Natural killer cell treated with Interleukin-12 subunit alpha and Interleukin-12 subunit beta and Interleukin-15 and Interleukin-18, amount 100 ng/mL, for 72 hours (primary cell): Measurements from ENCODE around the gene ATIC. TPM values are rescaled to one million over a fixed set of nuclear protein-coding genes. Genes with fewer than 3 reads are reported as not detected.

Source experiments
- ATAC-seq, 2 donors: fragments of 150-1000 bp; cut with Tn5 transposase in 1 of 2; sonication (Bioruptor Pico), chemical (Tn5 transposase) in 1 of 2; 2 replicates each; pipeline ENCODE4 v1.10.0; 2021
- DNase-seq: peaks from one replicate; pipeline ENCODE4 v3.0.0; 2022; ENCODE audit warnings: low spot score
- H3K27ac Mint-ChIP-seq, 2 donors: 1 replicate in 1 of 2; 2 replicates in 1 of 2; pipeline ENCODE4 v1.8.0; 2022; ENCODE audit warnings: mixed read lengths in 2 of 2, mild to moderate bottlenecking in 1 of 2, moderate library complexity in 1 of 2
- H3K27me3 Mint-ChIP-seq, 2 donors: 1 replicate in 1 of 2; 2 replicates in 1 of 2; pipeline ENCODE4 v1.8.0; 2022; ENCODE audit warnings: mixed read lengths in 2 of 2
- H3K36me3 Mint-ChIP-seq: one replicate; pipeline ENCODE4 v1.8.0; 2022; ENCODE audit warnings: mixed read lengths
- H3K4me1 Mint-ChIP-seq, 2 donors: 1 replicate in 1 of 2; 2 replicates in 1 of 2; pipeline ENCODE4 v1.8.0; 2022; ENCODE audit warnings: low read depth in 2 of 2, mixed read lengths in 2 of 2, mild to moderate bottlenecking in 1 of 2
- H3K4me3 Mint-ChIP-seq: one replicate; pipeline ENCODE4 v1.8.0; 2022; ENCODE audit warnings: mixed read lengths
- H3K9me3 Mint-ChIP-seq: 2 replicates; pipeline ENCODE4 v1.8.0; 2022; ENCODE audit warnings: mixed read lengths
- total RNA-seq, 2 donors: library from RNA; stranded (reverse); gene quantifications; one replicate each; pipeline ENCODE4 v1.2.3, GENCODE V29; 2022

Gene ATIC
- total RNA-seq, 2 donors from 2014 or later, result 112 to 199 TPM

DNA sequence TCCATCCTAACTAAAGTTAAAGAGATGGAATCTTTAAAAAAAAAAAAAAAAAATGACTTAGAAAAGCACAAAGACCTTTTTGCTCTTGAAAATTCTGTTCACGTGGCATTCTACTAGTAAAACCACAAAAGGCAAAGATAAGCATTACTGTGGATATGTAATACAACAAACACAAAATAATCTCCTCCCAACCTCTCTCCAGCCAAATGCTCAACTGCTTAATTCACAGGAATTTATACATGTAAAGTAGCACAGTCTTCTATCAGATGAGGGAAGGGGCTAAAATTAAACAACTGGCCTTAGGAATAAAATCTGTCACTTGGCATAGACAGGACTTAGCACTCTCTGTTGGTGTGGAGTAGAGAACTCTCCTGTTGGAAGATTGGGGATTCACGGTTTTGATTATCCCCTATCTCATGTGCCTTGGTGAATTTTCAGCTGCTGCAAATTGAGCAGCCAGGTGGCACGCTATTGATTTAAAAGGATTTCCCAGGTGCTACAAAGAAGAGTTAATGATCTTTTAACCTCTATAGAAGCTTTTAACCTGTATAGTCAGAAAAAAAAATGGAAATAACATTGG, 57.4 kb downstream of the ATIC start:
- Mint-ChIP-seq H3K36me3 (no peaks in the 10 kb centered on the region), H3K9me3 (no peaks in the 10 kb centered on the region), H3K4me3 (no peak overlapping the region), H3K27me3 (no peaks in the 10 kb centered on the region), H3K4me1 (no peaks in the 10 kb centered on the region), H3K27ac (no peak overlapping the region)
- ATAC-seq (no peak), DNase-seq (no peak)

DNA sequence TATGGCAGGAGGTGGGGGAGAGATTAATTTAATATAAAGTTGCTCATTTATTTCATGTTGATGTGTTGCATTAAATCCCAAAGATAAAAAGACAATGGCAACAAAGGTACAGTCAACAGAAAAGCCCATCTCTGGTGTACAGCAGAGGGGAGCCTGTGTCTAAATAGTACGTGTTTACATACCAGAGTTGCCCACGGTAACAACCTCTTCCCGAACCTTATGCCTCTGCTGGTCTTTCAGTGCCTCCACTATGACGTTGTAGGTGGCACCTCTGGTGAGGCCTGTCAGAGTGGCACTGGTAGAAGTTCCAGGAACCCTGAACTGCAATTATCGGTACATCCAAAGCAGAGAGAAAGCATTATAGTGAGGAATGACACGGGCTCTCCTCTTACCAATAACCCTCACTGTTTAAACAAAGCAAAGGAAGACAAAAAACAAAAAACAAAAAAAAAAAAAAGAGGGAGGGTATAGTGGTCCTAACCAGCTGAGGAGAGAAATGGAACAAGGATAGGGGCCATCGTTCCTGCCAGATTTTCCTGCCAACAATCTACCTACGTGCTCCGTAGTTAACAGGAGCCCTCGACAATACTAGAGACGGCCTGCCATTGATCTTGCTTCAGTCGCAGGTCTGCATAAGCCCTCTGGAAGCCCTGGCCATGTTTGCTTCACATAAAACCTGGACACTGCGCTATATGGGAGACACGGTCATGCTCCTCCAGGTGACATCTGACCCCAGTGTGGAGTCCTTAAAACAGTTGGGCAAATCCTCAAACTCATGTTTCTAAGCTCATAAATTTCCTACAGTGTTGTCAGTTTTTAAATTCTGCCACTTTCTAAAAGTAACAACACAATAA, 58.5 kb downstream of the ATIC start:
- Mint-ChIP-seq H3K27ac (no peak overlapping the region), H3K9me3 (no peaks in the 10 kb centered on the region), H3K4me1 (no peaks in the 10 kb centered on the region), H3K4me3 (no peak overlapping the region), H3K27me3 (no peaks in the 10 kb centered on the region), H3K36me3 (no peaks in the 10 kb centered on the region)
- DNase-seq (no peak), ATAC-seq (no peak)

GRCh38 chr2:215371915-215372897, 60.3 kb downstream of the ATIC start:
- H3K4me3 Mint-ChIP-seq, result no peak overlapping the region
- no peaks in the 10 kb centered on the region for H3K4me1 Mint-ChIP-seq
- H3K27ac Mint-ChIP-seq, result no peak overlapping the region
- H3K36me3 Mint-ChIP-seq, result no peaks in the 10 kb centered on the region
- ATAC-seq (no peak), DNase-seq (no peak)
- H3K9me3 Mint-ChIP-seq, result no peaks in the 10 kb centered on the region
- no peaks in the 10 kb centered on the region for H3K27me3 Mint-ChIP-seq

- DNase-seq (no peak), ATAC-seq (no peak)
- Mint-ChIP-seq H3K36me3 (no peaks in the 10 kb centered on the region), H3K4me3 (no peak overlapping the region), H3K4me1 (no peaks in the 10 kb centered on the region), H3K9me3 (no peaks in the 10 kb centered on the region), H3K27ac (no peak overlapping the region), H3K27me3 (no peaks in the 10 kb centered on the region)
Observed at GRCh38 chr2:215372968-215373649, 61.2 kb downstream of the ATIC start.

- Mint-ChIP-seq H3K4me3 (no peak overlapping the region), H3K27me3 (no peaks in the 10 kb centered on the region), H3K27ac (no peak overlapping the region), H3K4me1 (no peaks in the 10 kb centered on the region), H3K36me3 (no peaks in the 10 kb centered on the region), H3K9me3 (no peaks in the 10 kb centered on the region)
- DNase-seq (no peak), ATAC-seq (peak in 1 of 2 donors; percentile 20)
Observed at GRCh38 chr2:215374002-215374401, 62.1 kb downstream of the ATIC start.

DNA sequence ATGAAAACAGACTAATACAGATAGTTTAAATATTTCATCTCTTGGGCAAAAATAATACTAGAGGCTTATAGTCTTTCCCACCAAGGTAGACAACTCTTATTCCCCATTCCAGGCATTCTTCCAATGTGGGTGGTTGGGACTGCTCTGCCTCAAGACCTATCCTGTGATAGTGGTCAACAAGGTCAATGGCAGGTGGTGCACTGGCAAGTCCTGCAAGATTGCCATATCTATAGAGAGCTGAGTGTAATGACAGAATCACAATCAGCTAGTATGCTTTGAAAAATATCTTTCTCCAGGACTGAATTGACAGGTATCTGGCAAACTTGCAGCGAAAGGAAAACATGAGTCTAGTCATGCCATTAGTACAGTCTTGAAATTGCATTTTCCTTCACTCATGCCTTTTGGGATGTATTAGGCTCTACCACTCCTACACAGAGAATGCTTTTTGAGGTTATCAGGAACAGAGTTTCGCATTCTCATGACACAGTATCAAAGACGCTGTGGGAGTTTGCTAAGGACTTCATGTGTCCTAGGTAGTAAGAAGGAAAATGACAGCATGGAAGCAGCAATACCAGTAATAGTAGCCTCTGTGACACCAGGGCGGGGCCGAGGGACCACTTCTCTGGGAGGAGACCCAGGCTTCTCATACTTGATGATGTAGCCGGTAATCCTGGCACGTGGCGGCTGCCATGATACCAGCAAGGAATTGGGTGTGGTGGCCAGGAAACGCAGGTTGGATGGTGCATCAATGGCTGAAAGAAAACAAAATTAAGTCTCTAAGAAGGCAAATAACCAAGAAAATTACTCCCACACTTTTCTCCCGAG, 63.0 kb downstream of the ATIC start:
- ATAC-seq, result no peak

DNA sequence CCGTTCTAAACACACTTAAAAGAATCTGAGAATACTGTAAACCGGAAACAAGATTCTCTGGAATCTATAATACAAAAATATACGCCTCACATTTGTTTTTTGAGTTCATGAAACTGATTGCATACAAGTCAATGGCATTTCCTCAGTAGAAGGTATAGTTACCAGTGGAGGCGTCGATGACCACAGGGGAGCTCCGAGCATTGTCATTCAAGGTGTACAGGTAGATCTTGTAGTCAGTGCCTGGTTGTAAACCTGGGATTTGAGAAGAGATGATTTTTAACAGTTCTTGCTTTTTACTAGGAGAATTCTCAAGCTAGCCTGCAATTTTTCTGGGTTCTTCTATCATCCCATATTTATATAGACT, 63.6 kb downstream of the ATIC start:
- Mint-ChIP-seq H3K27ac (no peak overlapping the region), H3K4me3 (no peak overlapping the region), H3K4me1 (no peaks in the 10 kb centered on the region), H3K9me3 (no peaks in the 10 kb centered on the region), H3K36me3 (no peaks in the 10 kb centered on the region), H3K27me3 (no peaks in the 10 kb centered on the region)
- no peak for DNase-seq
- no peak for ATAC-seq

More for the DNA sequence above, 63.0 kb downstream of the ATIC start:
- Mint-ChIP-seq H3K36me3 (no peaks in the 10 kb centered on the region), H3K27ac (no peak overlapping the region), H3K9me3 (no peaks in the 10 kb centered on the region), H3K4me3 (no peak overlapping the region), H3K4me1 (no peaks in the 10 kb centered on the region), H3K27me3 (no peaks in the 10 kb centered on the region)
- DNase-seq, result no peak

DNA sequence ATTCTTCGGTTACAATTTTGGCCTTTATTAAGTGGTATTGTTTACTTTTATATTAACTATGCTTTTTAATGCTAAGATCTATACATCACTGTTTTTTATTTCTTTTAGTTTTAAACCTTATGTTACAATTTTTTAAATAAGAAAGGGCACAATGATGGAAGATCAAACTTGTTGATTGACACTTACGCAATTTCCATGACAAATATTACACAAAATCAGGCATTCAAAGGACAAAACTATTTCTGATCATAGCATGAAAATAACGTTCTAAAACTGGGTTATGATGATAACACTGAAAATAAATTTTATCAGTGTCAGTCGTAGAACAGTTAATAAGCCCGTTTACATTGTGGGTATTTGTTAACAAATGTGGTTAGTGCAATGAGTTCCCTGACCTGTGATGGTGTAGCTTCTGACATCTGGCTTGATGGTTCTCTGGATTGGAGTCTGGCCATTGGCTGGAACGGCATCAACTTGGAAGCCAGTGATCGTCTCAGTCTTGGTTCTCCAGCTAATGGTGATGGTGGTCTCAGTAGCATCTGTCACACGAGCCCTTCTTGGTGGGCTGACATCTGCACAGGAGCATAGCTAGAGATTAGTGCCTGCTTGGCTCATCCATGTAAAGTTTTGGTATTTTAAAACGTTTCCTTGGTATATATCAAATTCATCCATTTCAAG, 64.4 kb downstream of the ATIC start:
- Mint-ChIP-seq H3K4me1 (no peaks in the 10 kb centered on the region), H3K27ac (no peak overlapping the region), H3K36me3 (no peaks in the 10 kb centered on the region), H3K4me3 (no peak overlapping the region), H3K9me3 (no peaks in the 10 kb centered on the region), H3K27me3 (no peaks in the 10 kb centered on the region)
- ATAC-seq (no peak), DNase-seq (no peak)

DNA sequence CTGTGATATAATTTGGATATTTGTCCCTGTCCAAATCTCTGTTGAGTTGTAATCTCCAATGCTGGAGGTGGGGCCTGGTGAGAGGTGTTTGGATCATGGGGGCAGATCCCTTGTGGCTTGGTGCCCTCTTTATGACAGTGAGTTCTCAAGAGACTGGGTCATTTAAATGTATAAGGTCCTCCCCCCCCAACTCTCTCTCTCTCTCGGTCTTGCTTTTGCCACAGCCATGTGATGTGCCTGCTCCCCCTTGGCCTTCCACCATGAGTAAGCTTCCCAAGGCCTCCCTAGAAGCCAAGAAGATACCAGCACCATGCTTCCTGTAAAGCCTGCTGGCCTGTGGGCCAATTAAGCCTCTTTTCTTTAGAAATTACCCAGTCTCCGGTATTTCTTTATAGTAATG, 65.4 kb downstream of the ATIC start:
- no peak for ATAC-seq
- DNase-seq, result no peak
- Mint-ChIP-seq H3K27ac (no peak overlapping the region), H3K36me3 (no peaks in the 10 kb centered on the region), H3K4me3 (no peak overlapping the region), H3K27me3 (no peaks in the 10 kb centered on the region), H3K4me1 (no peaks in the 10 kb centered on the region), H3K9me3 (no peaks in the 10 kb centered on the region)

DNA sequence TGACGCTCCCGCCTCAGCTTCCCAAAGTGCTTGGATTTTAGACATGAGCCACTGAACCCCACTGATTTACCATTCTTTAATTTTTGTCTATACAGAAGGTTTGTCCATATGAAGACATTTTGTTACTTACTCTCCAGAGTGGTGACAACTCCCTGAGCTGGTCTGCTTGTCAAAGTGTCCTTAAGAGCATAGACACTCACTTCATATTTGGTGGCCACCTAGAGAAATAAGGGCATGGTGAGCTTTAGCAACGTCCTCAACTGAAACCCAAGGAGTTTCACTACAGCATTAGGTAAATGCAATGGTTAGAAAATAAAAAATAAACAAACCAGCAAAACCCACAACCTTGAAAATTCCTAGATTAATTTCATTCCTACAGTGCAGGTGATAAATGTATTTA, 66.2 kb downstream of the ATIC start:
- no peak for ATAC-seq
- no peaks in the 10 kb centered on the region for H3K9me3 Mint-ChIP-seq
- no peaks in the 10 kb centered on the region for H3K4me1 Mint-ChIP-seq
- H3K27ac Mint-ChIP-seq, result no peak overlapping the region
- H3K27me3 Mint-ChIP-seq, result no peaks in the 10 kb centered on the region
- H3K36me3 Mint-ChIP-seq, result no peaks in the 10 kb centered on the region
- no peak overlapping the region for H3K4me3 Mint-ChIP-seq
- DNase-seq, result no peak

DNA sequence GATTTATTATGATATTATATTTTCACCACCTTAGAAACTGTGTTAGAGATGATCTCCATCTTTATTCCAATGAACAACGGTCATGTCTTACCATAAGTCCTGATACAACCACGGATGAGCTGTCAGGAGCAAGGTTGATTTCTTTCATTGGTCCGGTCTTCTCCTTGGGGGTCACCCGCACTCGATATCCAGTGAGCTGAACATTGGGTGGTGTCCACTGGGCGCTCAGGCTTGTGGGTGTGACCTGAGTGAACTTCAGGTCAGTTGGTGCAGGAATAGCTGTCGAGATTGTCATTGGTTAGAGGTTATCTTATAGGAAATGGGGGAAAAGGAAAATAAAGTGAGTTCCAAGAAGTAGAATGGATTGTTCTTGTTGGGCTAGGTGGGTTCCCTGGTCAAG, 67.2 kb downstream of the ATIC start:
- no peak for DNase-seq
- H3K4me3 Mint-ChIP-seq, result no peak overlapping the region
- H3K9me3 Mint-ChIP-seq, result no peaks in the 10 kb centered on the region
- H3K4me1 Mint-ChIP-seq, result no peaks in the 10 kb centered on the region
- no peak overlapping the region for H3K27ac Mint-ChIP-seq
- H3K27me3 Mint-ChIP-seq, result no peaks in the 10 kb centered on the region
- no peaks in the 10 kb centered on the region for H3K36me3 Mint-ChIP-seq
- no peak for ATAC-seq

- Mint-ChIP-seq H3K27me3 (no peaks in the 10 kb centered on the region), H3K4me1 (no peaks in the 10 kb centered on the region), H3K27ac (no peak overlapping the region), H3K4me3 (no peak overlapping the region), H3K36me3 (no peaks in the 10 kb centered on the region), H3K9me3 (no peaks in the 10 kb centered on the region)
- DNase-seq, result no peak
- ATAC-seq, result no peak
Observed at GRCh38 chr2:215379948-215380347, 68.1 kb downstream of the ATIC start.
